ENCODE data around the gene MUC5B. TPM values are rescaled to one million over a fixed set of nuclear protein-coding genes. Genes with fewer than 3 reads are reported as not detected.
A peak's percentile ranks its signal among the peaks of the same experiment; 100 is the strongest.

MUC5B gene
- total and polyA plus RNA-seq, 2 of the 13 experiments (the other 11 are each of a cell fraction or from before 2014, with no cell fraction given) = 0.01 TPM; not detected in 1

DNA sequence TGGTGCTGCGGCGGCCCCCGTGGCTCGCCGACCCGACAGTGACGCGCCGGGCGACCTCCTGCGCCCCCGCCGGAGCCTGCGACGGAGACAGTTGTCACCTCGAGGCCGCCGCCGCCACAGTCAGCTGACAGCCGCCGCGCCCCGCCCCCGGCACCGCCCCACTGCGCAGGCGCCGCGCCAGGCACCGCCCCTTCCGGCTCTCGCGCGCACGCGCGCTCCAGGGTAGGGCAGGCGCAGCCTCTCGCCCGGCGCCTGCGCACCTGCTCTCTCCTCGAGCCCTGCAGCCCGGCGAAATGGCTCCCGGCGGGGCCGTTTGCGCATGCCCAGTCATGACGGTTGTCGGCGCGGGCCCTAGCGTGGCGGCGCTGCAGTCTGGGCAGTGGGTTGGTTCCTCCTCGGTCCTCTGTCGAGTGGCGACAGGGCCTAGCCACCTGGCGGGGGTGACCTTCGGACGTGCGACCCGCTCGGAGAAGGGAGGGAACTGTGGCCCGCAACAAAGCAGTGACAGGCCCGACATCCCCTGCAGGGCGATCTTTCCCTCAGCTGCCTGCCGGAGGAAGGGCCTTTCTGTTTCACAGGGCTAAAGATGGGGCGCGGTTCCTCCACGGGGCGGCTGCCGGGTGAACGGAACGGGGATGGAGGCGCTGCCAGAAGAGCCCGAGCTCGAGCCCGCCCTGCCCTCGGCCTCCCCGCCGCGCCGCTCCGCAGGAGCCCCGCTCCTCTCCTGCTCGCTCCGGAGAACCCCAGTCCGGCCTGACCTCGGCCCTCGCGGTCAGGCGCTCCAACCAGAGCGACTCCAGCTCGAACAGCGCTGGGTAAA lies 86.8 kb downstream of the MUC5B start, which contains the start of gene TOLLIP (continued):
- TF ChIP-seq CEBPZ (IDR thresholded peaks at IDR 0.05; ENCODE audit: low read length) (no peak), ZNF143 (CRISPR knock-in tag; IDR thresholded peaks at IDR 0.05) (no peak; the same call in 1 of the 2 replicates), SRF (IDR thresholded peaks at IDR 0.05; ENCODE audit: low read depth, low read length) (no peak), SIN3B (IDR thresholded peaks at IDR 0.05; ENCODE audit: low read length) (no peak), SPEN (CRISPR knock-in tag; IDR thresholded peaks at IDR 0.05; ENCODE audit: low read depth) (peak; percentile 76), ZMYM3 (CRISPR knock-in tag; IDR thresholded peaks at IDR 0.05) (no peak; the same call in 1 of the 2 replicates), ZNF674 (CRISPR knock-in tag; IDR thresholded peaks at IDR 0.05; ENCODE audit: low read depth) (no peak), ATM (IDR thresholded peaks at IDR 0.05; ENCODE audit: borderline replicate concordance) (no peak), ZC3H4 (CRISPR knock-in tag; IDR thresholded peaks at IDR 0.05; ENCODE audit: borderline replicate concordance) (no peak), NCOA2 (CRISPR knock-in tag; IDR thresholded peaks at IDR 0.05) (peak; percentile 35; the same call in 1 of the 2 replicates), ZNF33B (CRISPR knock-in tag; IDR thresholded peaks at IDR 0.05) (peak; percentile 86; the same call in 1 of the 2 replicates), KDM5A (IDR thresholded peaks at IDR 0.05; ENCODE audit: borderline replicate concordance, low read length) (no peak), AKAP8 (CRISPR knock-in tag; IDR thresholded peaks at IDR 0.05) (peak; percentile 69; the same call in 1 of the 2 replicates), NRL (CRISPR knock-in tag; IDR thresholded peaks at IDR 0.05; ENCODE audit: borderline replicate concordance) (peak; percentile 91; the same call in 1 of the 2 replicates), ZNF292 (CRISPR knock-in tag; IDR thresholded peaks at IDR 0.05; ENCODE audit: borderline replicate concordance, low read depth) (peak; percentile 62; the same call in 1 of the 2 replicates), HNRNPH1 (optimal IDR thresholded peaks at IDR 0.05; ENCODE audit: low read depth, low read length) (no peak), ZNF687 (CRISPR knock-in tag; IDR thresholded peaks at IDR 0.05) (peak; percentile 99), SIX4 (CRISPR knock-in tag; IDR thresholded peaks at IDR 0.05) (peak; percentile 5; the same call in 1 of the 2 replicates), GATA4 (IDR thresholded peaks at IDR 0.05; ENCODE audit: borderline replicate concordance, low read depth) (no peak), UBTF (CRISPR knock-in tag; IDR thresholded peaks at IDR 0.05) (peak; percentile 65)

Measured in HepG2 (cell line).